T-helper 1 cell treated with Interleukin-12 subunit alpha and Interleukin-12 subunit beta and Interleukin-4 antibody, amounts not matched to agents 30 μg/mL and 1 μg/mL, for 36 hours (primary cell): ENCODE measurements around the gene PRR35.

Experiments used
- H3K27ac Mint-ChIP-seq: one replicate; pipeline ENCODE4 v1.8.0; 2021; ENCODE audit warnings: mild to moderate bottlenecking, mixed read lengths
- H3K27me3 Mint-ChIP-seq: one replicate; pipeline ENCODE4 v1.8.0; 2021; ENCODE audit warnings: low read depth, mixed read lengths
- H3K36me3 Mint-ChIP-seq: one replicate; pipeline ENCODE4 v1.8.0; 2021; ENCODE audit warnings: low read depth, mixed read lengths
- H3K4me1 Mint-ChIP-seq: one replicate; pipeline ENCODE4 v1.8.0; 2021; ENCODE audit warnings: low read depth, mixed read lengths
- H3K4me3 Mint-ChIP-seq: one replicate; pipeline ENCODE4 v1.8.0; 2021; ENCODE audit warnings: mild to moderate bottlenecking, moderate library complexity, mixed read lengths
- H3K9me3 Mint-ChIP-seq: one replicate; pipeline ENCODE4 v1.8.0; 2021; ENCODE audit warnings: mixed read lengths

The PRR35 gene

DNA sequence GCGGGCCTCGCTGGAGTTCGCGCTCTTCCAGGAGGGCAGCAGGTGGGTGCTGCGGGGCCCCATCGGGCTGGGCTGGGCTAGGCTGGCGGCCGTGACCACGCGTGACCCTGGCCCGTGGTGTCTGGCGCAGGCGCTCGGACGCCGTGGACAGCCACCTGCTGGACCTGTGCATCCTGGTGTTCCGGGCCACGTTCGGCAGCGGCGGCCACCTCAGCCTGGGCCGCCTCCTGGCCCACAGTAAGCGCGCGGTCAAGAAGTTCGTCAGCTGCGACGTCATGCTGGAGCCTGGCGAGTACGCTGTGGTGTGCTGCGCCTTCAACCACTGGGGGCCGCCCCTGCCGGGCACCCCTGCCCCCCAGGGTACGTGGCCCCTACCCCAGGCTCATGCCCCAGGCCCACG, 8.0 kb upstream of the PRR35 start:
- no peaks in the 10 kb centered on the region for H3K36me3 Mint-ChIP-seq
- H3K27ac Mint-ChIP-seq: no peak overlapping the region
- H3K4me1 Mint-ChIP-seq: no peaks in the 10 kb centered on the region
- no peak overlapping the region for H3K4me3 Mint-ChIP-seq
- H3K9me3 Mint-ChIP-seq: no peaks in the 10 kb centered on the region
- H3K27me3 Mint-ChIP-seq: no peaks in the 10 kb centered on the region

DNA sequence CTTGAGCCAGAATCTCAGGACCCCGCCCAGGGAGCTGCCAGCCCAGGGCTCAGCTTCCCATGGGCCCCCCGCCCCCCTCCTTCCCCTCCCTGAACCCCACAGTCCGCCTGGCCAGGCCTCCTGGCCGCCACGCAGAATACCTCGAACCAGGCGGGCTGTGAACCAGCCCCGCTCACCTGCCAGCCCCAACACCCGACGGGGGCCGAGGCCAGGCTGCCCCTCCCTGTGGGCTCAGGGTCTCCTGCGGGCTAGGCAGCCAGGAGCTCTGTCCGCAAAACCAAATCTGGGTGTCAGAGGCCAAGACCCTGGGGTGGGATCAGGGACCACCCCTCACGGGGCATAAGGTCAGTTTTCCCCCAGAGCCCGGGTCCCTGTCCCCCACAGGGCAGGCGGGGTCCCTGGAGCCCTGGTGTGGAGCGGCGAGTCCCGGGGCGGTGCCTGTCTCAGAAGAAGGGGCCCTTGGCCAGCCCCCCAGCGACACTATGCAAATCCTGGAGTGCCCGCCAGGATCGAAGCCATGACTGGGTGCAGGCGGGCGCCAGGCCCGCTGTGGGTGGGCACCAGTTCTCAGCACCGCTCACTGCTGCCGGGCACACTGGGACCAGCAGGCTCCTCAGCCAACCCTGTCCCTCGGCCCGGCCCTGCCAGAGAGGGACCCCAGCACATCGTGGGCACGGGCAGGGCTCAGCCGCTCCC, 6.4 kb upstream of the PRR35 start:
- H3K9me3 Mint-ChIP-seq: no peaks in the 10 kb centered on the region
- no peaks in the 10 kb centered on the region for H3K36me3 Mint-ChIP-seq
- H3K27me3 Mint-ChIP-seq: peaks cover 4% of the 10 kb centered on the region
- H3K4me3 Mint-ChIP-seq: no peak overlapping the region
- H3K4me1 Mint-ChIP-seq: no peaks in the 10 kb centered on the region
- H3K27ac Mint-ChIP-seq: no peak overlapping the region

DNA sequence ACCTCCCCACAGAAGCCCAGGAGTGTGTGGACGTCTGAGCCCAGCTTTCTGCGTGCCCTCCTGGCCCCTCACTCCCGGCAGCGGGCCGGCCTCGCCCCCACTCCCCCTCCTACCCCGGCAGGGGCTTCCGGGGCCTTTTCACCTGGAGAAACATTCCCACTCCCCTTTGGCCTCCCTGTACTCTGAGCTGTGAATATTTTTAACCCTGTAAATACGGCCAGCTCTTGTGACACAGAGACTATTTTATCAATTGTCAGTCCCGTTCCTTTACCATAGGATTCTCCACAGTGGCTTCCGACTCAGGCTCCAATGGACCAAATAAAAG, 5.9 kb upstream of the PRR35 start:
- Mint-ChIP-seq H3K4me3 (no peak overlapping the region), H3K36me3 (no peaks in the 10 kb centered on the region), H3K27ac (no peak overlapping the region), H3K4me1 (no peaks in the 10 kb centered on the region), H3K27me3 (peaks cover 4% of the 10 kb centered on the region), H3K9me3 (no peaks in the 10 kb centered on the region)

DNA sequence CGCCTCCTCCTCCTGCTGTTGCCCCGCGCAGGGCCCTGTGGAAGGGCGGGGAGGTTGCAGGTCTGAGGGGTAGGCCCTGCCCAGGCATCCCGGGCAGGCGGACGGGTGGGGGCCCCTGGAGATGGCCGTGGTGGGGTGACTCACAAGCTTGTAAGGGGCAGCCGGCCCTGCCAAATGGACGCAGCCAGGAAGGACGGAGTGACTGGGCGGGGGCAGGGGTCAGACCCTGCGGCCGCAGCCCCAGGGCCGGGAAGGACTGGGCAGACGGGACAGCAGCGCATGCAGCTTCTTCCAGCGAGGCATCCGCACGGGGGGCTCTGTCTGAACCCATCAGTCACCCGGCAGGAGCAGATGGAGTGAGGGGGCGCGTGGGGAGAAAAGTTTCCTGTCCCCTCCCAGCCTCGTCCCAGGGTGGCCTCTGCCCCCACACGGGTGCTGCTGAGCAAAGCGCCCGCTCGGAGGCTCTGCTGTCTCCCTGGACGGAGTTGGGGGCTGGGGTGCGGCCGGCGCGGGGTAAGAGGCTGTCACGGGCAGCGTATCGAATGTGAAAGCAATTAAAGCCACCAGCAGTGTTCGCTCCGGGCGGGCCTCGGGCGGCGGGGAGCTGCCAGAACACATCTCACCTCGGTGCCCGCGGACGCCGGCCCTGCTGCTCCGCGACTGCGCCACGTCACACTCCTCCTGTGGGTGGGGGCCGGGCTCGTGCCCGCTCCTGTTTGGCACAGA, 5.4 kb upstream of the PRR35 start:
- no peak overlapping the region for H3K4me3 Mint-ChIP-seq
- H3K4me1 Mint-ChIP-seq: no peaks in the 10 kb centered on the region
- H3K9me3 Mint-ChIP-seq: no peaks in the 10 kb centered on the region
- H3K27me3 Mint-ChIP-seq: peaks cover 4% of the 10 kb centered on the region
- H3K27ac Mint-ChIP-seq: no peak overlapping the region
- no peaks in the 10 kb centered on the region for H3K36me3 Mint-ChIP-seq

DNA sequence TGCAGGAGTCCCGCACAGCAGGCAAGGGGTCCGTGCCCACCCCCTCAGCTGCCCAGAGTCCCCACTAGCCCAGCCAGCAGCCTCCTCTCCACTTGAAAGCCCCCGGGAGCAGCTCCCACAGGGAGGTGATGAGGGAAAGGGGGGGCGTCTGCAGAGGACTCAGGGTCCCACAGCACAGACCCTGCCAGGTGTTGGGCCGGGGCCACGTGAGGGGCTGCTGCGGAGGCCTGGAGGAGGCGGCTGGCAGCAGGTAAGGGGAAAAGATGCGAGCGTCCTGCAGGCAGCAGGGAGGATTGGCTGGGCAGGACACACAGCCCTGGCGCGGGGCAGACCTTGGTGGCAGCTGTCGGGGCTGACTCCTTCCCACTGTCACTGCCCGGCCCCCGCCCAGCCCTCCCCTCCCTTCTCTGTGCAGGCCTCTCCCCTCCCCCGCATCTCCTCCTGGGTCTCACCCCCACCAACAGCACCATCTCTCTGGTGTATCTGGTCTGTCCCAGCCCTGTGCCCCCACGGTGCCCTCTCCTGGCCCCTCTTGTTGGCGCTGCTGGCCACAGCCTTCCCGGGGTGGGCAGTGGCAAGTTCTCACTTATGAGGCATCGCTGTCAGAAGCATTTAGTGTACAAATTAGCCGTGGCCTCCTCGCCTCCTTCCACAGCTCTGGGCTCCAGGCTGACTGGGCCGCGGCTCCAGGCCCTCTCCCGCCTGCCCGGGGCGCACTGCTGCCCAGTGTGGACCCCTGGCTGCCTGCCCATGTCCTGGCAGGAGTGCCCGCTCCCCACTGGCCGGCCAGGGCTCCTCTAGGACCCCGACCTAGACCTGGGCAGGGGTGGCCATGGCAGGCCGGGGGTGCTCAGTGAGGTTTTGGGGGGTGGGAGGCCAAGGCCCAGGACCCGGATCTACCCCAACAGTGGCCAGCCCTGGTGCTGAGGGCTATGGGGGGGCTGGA, 4.4 kb upstream of the PRR35 start:
- no peak overlapping the region for H3K27ac Mint-ChIP-seq
- no peaks in the 10 kb centered on the region for H3K9me3 Mint-ChIP-seq
- H3K4me1 Mint-ChIP-seq: no peaks in the 10 kb centered on the region
- H3K36me3 Mint-ChIP-seq: no peaks in the 10 kb centered on the region
- peaks cover 4% of the 10 kb centered on the region for H3K27me3 Mint-ChIP-seq
- H3K4me3 Mint-ChIP-seq: no peak overlapping the region

DNA sequence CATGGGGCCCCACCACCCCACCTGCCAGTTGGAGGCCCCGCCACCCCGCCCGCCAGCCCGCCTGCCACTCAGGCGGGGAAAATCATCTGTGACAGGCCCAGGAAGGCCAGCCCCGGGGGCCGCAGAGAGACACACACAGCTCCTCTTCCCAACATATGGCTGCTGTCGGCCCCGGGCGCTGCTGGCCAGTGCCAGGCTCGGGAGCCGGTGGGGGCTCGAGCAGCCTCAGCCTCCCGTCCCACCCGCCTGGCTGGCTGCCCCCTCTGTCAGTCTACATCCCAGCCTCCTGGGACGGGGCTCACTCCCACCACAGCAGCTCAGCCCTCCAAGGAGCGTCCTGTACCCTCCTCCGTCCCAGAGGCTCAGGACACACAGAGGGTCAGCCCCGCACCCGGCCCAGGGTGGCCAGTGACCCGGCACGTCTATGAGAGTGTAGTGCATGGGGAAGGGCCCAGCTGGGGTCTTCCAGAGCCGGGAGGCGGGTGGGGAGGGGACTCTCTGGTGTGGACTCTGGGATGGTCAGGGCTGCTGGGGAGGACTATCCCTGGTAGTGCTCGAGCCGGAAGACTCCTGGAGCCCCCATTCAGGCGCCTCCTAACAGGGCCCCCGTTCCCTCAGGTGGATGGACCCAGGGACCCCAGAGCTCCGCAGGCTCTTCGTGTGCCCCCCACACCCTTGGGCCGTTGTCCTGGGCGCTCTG, 3.6 kb upstream of the PRR35 start:
- H3K27ac Mint-ChIP-seq: no peak overlapping the region
- no peak overlapping the region for H3K4me3 Mint-ChIP-seq
- H3K4me1 Mint-ChIP-seq: no peaks in the 10 kb centered on the region
- no peaks in the 10 kb centered on the region for H3K9me3 Mint-ChIP-seq
- peaks cover 6% of the 10 kb centered on the region for H3K27me3 Mint-ChIP-seq
- H3K36me3 Mint-ChIP-seq: no peaks in the 10 kb centered on the region

DNA sequence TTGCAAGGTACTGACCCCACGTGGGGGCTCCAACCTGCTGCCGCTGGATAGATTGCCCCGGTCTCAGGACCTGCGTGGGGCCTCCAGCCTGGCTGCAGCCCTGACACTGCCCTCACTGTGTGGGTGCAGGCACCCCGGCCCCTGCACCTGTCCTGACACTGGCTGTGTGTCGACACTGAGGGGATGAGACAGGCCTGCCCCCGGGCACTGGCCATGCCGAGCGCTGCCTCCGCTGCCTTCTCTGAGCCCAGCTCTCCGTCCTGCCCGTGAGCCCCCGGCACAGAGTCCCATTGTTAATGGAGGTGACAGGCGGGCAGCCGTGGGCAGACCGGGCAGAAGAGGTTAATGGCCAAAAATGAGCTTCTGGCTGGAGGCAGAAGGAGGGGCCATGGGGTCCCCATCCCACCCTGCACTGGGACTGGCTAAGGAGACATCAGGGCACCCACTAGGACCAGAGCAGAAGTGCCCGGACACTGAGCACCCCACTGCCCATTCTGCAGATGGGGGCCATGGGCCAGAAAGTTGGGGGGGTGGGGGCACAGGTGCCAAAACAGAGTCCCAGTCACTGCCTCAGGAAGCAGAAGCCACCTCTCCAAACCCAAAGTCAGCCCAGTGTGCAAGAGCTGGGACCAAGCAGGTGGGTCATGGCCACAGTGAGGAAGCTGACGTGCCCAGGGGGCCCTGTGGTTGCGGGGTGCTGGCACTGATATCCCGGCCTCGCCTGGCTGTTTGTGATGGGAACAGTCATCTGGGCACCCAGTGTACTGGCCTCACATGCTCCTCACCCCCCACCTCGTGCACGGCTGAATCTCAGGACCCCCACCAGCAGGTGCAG, 2.5 kb upstream of the PRR35 start:
- Mint-ChIP-seq H3K27ac (no peak overlapping the region), H3K4me1 (no peaks in the 10 kb centered on the region), H3K36me3 (no peaks in the 10 kb centered on the region), H3K4me3 (no peak overlapping the region), H3K9me3 (no peaks in the 10 kb centered on the region), H3K27me3 (peaks cover 13% of the 10 kb centered on the region)

DNA sequence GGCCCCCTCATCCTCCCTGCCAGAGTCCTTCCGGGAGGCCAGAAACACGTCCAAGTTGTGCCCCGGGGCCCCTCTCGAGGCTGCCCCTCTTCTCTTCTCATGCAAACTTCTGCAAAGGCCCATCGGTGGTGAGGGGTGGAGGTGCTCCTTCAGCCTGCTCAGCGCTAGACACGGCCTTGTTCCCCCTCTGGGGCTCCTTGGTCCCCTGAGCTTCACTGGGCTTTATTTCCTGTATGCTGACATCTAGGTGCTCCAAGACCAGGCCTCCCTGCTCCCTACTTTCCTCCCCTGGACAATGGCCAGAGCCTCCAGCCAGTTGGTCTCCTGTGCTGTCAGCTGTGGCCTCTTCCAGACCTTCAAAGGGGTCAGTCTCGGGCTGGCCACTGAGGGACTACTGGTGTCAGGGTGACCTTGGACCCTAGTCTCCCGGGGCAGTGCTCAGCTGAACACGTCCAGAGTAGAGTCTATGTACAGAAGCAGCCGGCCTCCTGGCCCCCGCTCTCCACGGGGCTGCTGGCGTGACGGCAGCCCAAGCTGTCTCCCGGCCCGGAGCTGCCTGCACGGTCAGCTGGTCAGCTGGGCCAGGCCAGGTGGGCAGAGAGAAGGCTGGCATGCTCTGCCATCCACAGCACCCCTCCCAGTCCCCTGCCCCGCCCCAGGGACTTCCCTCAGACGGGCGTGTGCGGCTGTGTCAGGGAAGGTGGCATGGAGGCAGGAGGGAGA, 1.7 kb upstream of the PRR35 start:
- Mint-ChIP-seq H3K4me3 (no peak overlapping the region), H3K9me3 (no peaks in the 10 kb centered on the region), H3K36me3 (no peaks in the 10 kb centered on the region), H3K27ac (no peak overlapping the region), H3K27me3 (peaks cover 15% of the 10 kb centered on the region), H3K4me1 (no peaks in the 10 kb centered on the region)

DNA sequence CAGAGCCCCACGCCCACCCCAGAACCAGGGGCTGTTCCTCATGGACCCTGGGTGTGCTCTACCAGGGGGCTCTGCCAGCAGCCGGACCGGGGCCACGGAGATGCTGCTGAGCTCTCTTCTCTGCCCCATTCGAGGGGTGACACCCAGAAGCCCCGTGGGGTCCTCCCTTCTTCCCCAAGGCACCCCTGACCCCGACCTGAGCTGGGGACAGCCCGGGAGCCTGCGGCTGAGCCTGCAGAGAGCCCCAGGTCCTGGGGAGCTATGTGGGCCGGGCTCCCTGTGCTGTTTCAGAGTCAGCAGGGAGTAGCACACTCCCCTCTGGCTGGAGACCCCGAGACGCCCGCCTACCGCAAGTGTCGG, 1.2 kb upstream of the PRR35 start:
- Mint-ChIP-seq H3K27ac (no peak overlapping the region), H3K36me3 (no peaks in the 10 kb centered on the region), H3K27me3 (peaks cover 15% of the 10 kb centered on the region), H3K4me3 (no peak overlapping the region), H3K4me1 (no peaks in the 10 kb centered on the region), H3K9me3 (no peaks in the 10 kb centered on the region)

DNA sequence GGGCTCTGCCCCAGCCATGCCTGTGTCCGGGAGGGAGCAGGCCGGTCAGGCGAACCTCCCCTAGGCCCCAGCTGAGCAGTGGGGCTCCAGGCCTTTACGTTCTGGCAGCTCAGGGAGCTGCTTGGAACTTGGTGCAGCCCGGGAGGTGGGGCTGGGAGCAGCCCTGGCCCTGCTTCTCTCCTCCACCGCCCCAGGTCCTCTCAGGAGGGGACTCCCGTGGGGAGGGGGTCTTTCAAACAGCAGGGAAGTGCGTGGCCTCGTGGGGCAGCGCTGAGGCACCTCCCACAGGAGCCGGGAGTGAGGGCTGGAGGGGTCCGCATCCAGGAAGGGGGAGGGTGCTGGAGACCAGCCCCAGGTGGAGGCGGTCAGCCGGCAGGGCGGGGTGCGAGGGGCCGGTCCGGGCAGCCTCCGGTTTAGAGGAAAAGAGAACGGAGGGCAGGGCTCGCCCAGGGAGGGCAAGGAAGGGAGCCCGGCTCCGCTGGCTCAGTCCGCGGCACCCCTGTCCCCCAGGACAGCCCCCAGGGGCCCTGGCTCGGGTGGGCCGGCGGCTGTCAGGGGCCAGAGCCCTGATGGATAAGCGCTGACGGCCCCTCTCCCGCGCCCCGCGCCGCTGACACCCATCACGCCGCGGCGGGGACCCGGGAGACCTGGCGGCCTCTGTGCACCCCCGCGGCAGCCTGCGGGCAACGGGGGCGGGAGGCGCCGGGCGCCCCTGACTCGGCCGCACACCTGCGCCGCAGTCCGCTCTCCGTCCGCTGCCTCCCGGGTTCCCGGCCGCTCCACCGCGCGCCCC, 587 bp upstream of the PRR35 start:
- Mint-ChIP-seq H3K9me3 (no peaks in the 10 kb centered on the region), H3K27ac (no peak overlapping the region), H3K4me3 (no peak overlapping the region), H3K27me3 (peaks cover 15% of the 10 kb centered on the region), H3K36me3 (no peaks in the 10 kb centered on the region), H3K4me1 (no peaks in the 10 kb centered on the region)

DNA sequence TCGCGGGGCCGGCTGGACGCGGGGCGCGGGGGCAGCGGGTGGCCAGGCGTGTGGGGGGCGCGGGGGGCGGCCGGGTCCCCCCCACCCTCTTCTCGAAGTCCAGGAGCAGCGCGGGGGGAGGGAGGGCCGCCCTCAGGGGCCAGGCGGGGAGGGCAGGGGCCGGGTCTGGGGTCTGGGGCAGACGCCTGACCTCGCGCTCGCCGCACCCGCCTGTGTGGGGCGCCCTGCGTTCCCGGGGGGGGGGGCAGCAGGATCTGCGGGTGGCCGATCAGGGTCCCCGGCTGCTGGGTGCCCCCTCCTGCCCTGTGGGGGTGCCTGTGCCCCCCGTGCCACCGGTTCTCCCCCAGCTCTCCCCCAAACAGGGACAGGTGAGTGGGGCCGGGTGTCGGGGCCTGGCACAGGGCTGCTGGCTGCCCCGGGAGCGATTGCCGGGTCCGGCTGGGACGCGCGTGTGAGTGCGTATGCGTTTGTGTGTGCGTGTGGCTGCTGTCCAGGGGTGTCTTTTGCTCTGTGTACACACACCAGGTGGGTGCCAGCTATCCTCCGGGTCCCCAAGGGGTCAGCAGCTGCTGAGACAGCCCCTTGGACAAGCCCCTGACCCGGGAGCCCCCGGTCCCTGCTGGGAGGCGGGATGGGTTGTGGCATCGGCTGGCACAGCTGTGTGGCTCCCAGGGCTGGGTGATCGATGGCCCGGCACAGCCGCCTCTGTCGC, 663 bp downstream of the PRR35 start:
- Mint-ChIP-seq H3K4me3 (no peak overlapping the region), H3K27ac (no peak overlapping the region), H3K4me1 (no peaks in the 10 kb centered on the region), H3K27me3 (peaks cover 15% of the 10 kb centered on the region), H3K36me3 (no peaks in the 10 kb centered on the region), H3K9me3 (no peaks in the 10 kb centered on the region)

DNA sequence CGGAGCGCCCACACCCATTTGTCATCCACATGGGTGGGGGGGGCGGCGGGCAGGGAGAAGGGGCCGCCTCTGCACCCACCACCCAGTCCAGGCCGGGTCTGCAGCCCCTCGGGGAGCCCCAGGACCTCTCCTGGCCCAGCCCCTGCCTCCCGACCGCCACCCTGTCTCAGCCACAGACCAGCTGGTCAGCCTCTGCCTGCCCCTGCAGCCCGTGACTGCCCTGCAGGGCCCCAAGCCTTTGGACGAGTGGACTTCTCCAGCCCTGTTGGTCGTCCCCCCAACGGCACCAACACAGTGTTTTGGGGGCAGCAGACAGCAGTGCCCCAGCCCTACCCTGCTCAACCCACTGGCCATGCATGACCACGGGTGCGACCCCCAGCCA, 1.2 kb downstream of the PRR35 start:
- peaks cover 15% of the 10 kb centered on the region for H3K27me3 Mint-ChIP-seq
- no peaks in the 10 kb centered on the region for H3K4me1 Mint-ChIP-seq
- H3K27ac Mint-ChIP-seq: no peak overlapping the region
- H3K4me3 Mint-ChIP-seq: no peak overlapping the region
- H3K9me3 Mint-ChIP-seq: no peaks in the 10 kb centered on the region
- no peaks in the 10 kb centered on the region for H3K36me3 Mint-ChIP-seq
